Fibroblast of upper back skin (primary cell): ENCODE results near the gene NUPR1.
"Not testable (repeated sequence)": the region's sequence is repeated elsewhere in the genome, so short reads cannot be mapped to it uniquely, and the experiment has no call there.

ENCODE experiments used
- DNase-seq: peaks from one replicate; pipeline ENCODE4 v3.0.0-alpha.2; 2013

The NUPR1 gene

DNA sequence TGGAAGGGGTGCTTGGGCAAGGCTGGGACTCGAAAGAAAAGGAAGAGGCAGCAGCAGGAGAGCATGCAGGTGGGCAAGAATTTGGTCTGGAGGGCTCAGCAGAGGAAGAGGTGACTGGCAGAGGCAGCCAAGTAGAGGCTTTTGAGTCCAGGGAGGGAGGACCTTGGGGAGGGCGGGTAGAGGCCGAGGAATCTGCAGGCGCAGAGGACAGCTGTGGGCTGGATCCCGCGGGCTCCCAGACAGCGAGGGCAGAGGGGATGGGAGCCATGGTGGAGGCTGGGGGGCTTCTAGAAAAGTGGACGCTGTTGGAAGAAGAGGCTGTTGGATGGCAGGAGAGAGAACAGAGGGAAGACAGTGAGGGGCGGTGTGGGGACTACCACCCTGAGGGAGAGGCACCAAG, 41.4 kb downstream of the NUPR1 start:
- no peak for DNase-seq

- no peak for DNase-seq
These were observed 41.9 kb downstream of the NUPR1 start for GRCh38 chr16:28496844-28497243.

- DNase-seq, result no peak
These were observed 42.7 kb downstream of the NUPR1 start for GRCh38 chr16:28495795-28496749.

GRCh38 chr16:28495098-28495793, 43.5 kb downstream of the NUPR1 start:
- no peak for DNase-seq

- no peak for DNase-seq
These were observed 44.5 kb downstream of the NUPR1 start, which contains the start of gene APOBR for GRCh38 chr16:28494121-28494851. Gene APOBR (plus strand): TSS chr16:28494643. CDS start chr16:28494682, 39 bp downstream.

DNA sequence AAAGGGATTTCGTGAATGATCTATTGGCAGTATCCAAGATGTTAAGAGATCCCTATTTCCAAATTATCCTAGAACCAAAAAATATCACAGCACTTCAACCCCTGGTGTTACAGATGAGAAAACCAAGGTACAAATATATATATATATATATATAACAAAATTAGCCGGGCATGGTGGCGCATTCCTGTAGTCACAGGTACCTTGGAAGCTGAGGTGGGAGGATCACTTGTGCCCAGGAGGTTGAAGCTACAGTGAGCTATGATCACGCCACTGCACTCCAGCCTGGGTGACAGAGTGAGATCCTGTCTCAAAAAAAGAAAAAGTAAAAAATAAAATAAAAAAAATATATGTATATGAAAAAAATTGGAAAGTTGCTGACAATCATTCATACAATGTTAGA, 46.3 kb downstream of the NUPR1 start:
- DNase-seq, result no peak

DNA sequence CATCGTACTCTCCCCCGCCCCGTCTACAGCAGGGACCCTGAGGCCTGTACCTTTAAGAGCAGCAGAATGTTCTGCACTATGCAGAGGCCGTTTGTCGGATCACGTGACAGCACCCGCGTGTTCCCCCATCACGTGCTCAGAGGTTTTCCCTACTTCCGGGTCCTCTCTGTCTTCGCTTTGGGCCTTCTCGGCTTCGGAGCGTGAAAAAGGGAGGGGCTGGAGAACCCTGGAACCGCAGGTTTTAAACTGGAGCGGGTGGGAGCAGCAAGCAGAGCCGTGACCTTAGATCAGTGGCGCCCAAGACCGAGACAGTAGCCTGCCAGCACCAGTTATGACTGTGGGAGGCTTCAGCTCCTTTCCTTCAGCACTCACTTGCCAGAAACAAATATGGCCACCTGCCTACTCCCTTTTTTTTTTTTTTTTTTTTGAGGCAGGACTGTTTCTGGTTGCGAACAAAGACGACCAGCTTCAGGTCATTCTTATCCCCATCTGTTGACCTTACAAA, 46.8 kb downstream of the NUPR1 start, which contains the start of gene CLN3:
Gene CLN3, minus strand, starts transcription at position 105 of the 505 bp plus-strand sequence. CDS start 315 bp downstream, outside the sequence.
- peak; percentile 96 for DNase-seq

DNA sequence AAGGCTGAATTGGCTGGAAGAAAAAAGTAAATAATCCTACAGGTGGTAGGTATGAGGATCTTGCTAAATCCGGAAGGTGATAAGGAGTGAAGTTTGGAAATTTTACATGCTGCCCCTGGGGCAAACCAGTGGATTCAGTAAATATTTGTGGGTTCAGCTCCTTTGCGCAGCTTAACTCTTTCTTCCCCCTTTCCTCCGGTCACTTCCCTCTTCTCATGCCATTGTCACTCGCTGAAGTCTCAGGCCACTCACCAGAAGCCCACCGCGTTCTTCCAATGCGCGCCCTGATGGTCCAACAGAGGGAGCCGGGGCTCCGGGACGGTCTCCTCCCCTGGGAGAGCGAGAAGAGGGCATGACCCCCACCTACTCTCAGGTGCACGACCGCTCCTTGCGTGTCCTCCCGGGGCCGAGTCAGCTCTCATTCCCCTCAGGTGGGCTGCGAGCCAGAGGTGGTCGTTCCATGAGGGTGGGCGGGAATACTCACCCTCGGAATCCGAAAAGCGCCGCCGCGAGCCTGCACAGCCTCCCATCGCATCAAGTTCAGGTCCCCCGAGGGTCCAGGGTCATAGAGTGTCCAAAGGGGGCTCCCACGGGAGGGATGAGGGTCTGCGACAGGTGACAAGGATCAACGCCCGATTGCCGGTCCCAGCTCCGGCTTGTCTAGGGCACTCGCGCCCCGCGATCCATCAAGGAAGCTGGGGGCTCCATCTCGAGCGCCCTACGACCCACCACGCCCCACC, 47.4 kb downstream of the NUPR1 start:
- DNase-seq, result peak; percentile 10

- no peak for DNase-seq
These were observed 52.5 kb downstream of the NUPR1 start for GRCh38 chr16:28486266-28486665.

DNA sequence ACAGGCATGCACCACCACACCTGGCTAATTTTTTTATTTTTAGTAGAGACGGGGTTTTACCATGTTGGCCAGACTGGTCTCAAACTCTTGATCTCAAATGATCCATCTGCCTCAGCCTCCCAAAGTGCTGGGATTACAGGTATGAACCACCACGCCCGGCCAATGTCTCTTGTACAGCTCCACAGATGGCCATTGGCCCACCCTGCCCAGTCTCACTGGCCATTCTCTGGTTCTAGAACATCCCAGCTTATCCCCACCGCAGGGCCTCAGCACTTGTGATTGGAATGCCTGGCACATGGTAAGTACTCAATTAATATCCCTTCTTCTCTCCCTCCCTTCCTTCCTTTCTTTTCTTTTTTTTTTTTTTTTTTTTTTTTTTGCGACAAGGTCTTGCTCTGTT, 55.4 kb downstream of the NUPR1 start:
- not testable (repeated sequence) for DNase-seq
